Spleen (tissue), 11 donors: Measurements from ENCODE around the gene PARVA. TPM values are rescaled to one million over a fixed set of nuclear protein-coding genes. Genes with fewer than 3 reads are reported as not detected.

Source experiments
- DNase-seq: peaks from one replicate; pipeline ENCODE4 v3.0.0-alpha.2; 2020
- H3K27ac ChIP-seq, 8 donors: fragments of 200-600 bp; sonication (generic) in 7 of 8; 1 replicate in 4 of 8; 2 replicates in 4 of 8; pipeline versions ENCODE4 v1.5.0 to v1.8.0; 2016 to 2021; ENCODE audit warnings: inconsistent platforms in 4 of 8, mild to moderate bottlenecking in 4 of 8, moderate library complexity in 1 of 8
- H3K27me3 ChIP-seq, 7 donors: fragments of 200-600 bp; sonication (generic) in 6 of 7; replicated peaks in 1 of 7; 1 replicate in 4 of 7; 2 replicates in 3 of 7; pipeline versions ENCODE4 v1.5.0 to v1.8.0; 2016 to 2021; ENCODE audit warnings: inconsistent platforms in 3 of 7, mild to moderate bottlenecking in 1 of 7
- H3K36me3 ChIP-seq, 6 donors: fragments of 200-600 bp; sonication (generic) in 5 of 6; 1 replicate in 4 of 6; 2 replicates in 2 of 6; pipeline versions ENCODE4 v1.5.0 to v1.8.0; 2016 to 2021; ENCODE audit warnings: inconsistent platforms in 2 of 6
- H3K4me1 ChIP-seq, 6 donors: fragments of 200-600 bp; sonication (generic) in 5 of 6; 1 replicate in 3 of 6; 2 replicates in 3 of 6; pipeline versions ENCODE4 v1.5.0 to v1.8.0; 2016 to 2021; ENCODE audit warnings: inconsistent platforms in 3 of 6
- H3K4me3 ChIP-seq, 8 donors: fragments of 200-600 bp; sonication (generic) in 7 of 8; 1 replicate in 4 of 8; 2 replicates in 4 of 8; pipeline versions ENCODE4 v1.5.0 to v1.8.0; 2016 to 2021; ENCODE audit warnings: inconsistent platforms in 4 of 8, mild to moderate bottlenecking in 4 of 8, moderate library complexity in 2 of 8
- H3K9me3 ChIP-seq, 8 donors: fragments of 200-600 bp; sonication (generic) in 7 of 8; 1 replicate in 4 of 8; 2 replicates in 4 of 8; pipeline versions ENCODE4 v1.5.0 to v1.8.0; 2016 to 2021; ENCODE audit warnings: inconsistent platforms in 4 of 8
- CTCF ChIP-seq, 11 experiments: fragments of 200-600 bp in 7 of 11; fragments of 450-650 bp in 4 of 11; sonication (generic) in 4 of 11; IDR thresholded peaks in 8 of 11; conservative IDR thresholded peaks in 3 of 11; 1 replicate in 7 of 11; 2 replicates in 4 of 11; pipeline versions ENCODE4 v1.4.0 to v1.8.0; 2016 to 2021; ENCODE audit warnings: antibody characterized with exemption in 11 of 11, inconsistent platforms in 4 of 11, mild to moderate bottlenecking in 1 of 11
- POLR2A ChIP-seq, 3 donors: fragments of 450-650 bp; IDR thresholded peaks; one replicate each; pipeline ENCODE4 v1.5.1; 2017; ENCODE audit warnings: antibody characterized with exemption in 3 of 3, mild to moderate bottlenecking in 1 of 3
- POLR2AphosphoS5 ChIP-seq, 3 donors: sonication (generic); formaldehyde crosslinking; IDR thresholded peaks; one replicate each; pipeline ENCODE4 v1.5.1; 2017; ENCODE audit warnings: antibody characterized with exemption in 3 of 3
- WGBS, 5 donors: extraction: QIAGEN DNeasy Blood & Tissue Kit in 3 of 5; methylation state at CpG; one replicate each; pipeline versions ENCODE4 v1.1.5 to v1.1.7; 2013 to 2018; 5-methylcytosine and 5-hydroxymethylcytosine counted together
- intact Hi-C: fragments of 100-400 bp; cut with DNase I; formaldehyde crosslinking; loops from one replicate; pipeline ENCODE4 v1.15.0; 2023; ENCODE audit warnings: low total_unique reads
- polyA plus RNA-seq, 3 donors: library from polyadenylated mRNA; stranded (reverse); fragments of 200-250 nt; gene quantifications; one replicate each; pipeline ENCODE4 v1.2.1, GENCODE V29; 2013
- total RNA-seq, 7 donors: library from RNA; depleted of rRNA in 3 of 7; stranded (reverse); fragments of >200 nt in 3 of 7; fragmentation: NEBNext Ultra II Directional in 4 of 7; extraction: Animal tissue kit (Norgen Biotek cat#: 25700) in 4 of 7; gene quantifications; one replicate each; pipeline versions ENCODE4 v1.1.0 to v1.2.1, GENCODE V29; 2016 to 2021
- donor health status: healthy with polysubstance abuse.
- donor health status: DM: no; HTN: no; CAD: no; lungs with moderate emphysema.
- donor health status: DM: no; HTN: no; CAD: no.
- donor health status: Bipolar disorder and iron deficiency.
- donor health status: healthy.
- donor health status: DM: no; HTN: no; CAD: no.
- donor health status: DM: yes; HTN: yes; CAD: no.

PARVA gene
- total and polyA plus RNA-seq, 10 donors, result 3.8 to 56.6 (median 23.3) TPM

GRCh38 chr11:12506404-12506921 lies 129.1 kb downstream of the PARVA start:
- intact Hi-C loops, result no loop called here
- no peaks in the 10 kb centered on the region for H3K4me1 ChIP-seq

DNA sequence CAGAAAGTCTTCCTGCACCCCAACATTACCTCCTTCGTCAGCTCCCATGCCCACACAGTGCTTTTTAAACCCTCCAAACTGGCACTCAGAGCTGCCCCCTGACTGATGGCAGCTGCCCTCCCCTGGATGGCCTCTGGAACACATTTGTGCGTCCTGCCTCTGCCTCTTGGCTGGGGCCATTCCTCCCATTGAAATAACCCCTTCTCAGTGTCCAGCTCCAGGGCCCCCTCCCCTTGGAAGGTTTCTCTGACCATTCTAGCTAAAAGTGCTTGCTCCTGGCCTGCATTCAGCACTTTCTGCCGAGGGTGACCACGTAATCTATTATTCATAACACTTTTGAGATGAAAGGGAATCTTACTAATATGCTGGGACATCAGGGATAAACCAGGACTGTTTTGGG lies 130.0 kb downstream of the PARVA start:
- DNase-seq, result no peak
- Histone ChIP-seq H3K4me1 (no peaks in the 10 kb centered on the region), H3K27me3 (no peaks in the 10 kb centered on the region), H3K4me3 (no peak overlapping the region), H3K9me3 (no peaks in the 10 kb centered on the region), H3K27ac (no peak overlapping the region), H3K36me3 (peaks cover 0 to 9% (median 0%) of the 10 kb centered on the region in 6 donors)
- intact Hi-C loops, result no loop called here
- TF ChIP-seq CTCF (IDR thresholded peaks at IDR 0.05 in 8 of 11, conservative IDR thresholded peaks at IDR 0.05 in 3 of 11) (no peak), POLR2AphosphoS5 (IDR thresholded peaks at IDR 0.05) (no peak), POLR2A (IDR thresholded peaks at IDR 0.05) (no peak)
- WGBS, 5 donors, result 76 to 93% (median 82%) methylated on average over 4 of the region's 4 CpGs

More at GRCh38 chr11:12506404-12506921, 129.1 kb downstream of the PARVA start:
- TF ChIP-seq POLR2A (IDR thresholded peaks at IDR 0.05) (no peak), POLR2AphosphoS5 (IDR thresholded peaks at IDR 0.05) (no peak), CTCF (IDR thresholded peaks at IDR 0.05 in 8 of 11, conservative IDR thresholded peaks at IDR 0.05 in 3 of 11) (no peak)
- no peak for DNase-seq
- no peak overlapping the region for H3K4me3 ChIP-seq
- H3K27ac ChIP-seq, result no peak overlapping the region
- H3K36me3 ChIP-seq, result peaks cover 0 to 9% (median 0%) of the 10 kb centered on the region in 6 donors
- no peaks in the 10 kb centered on the region for H3K27me3 ChIP-seq
- no peaks in the 10 kb centered on the region for H3K9me3 ChIP-seq

GRCh38 chr11:12508151-12508751 lies 130.9 kb downstream of the PARVA start:
- intact Hi-C loops, result no loop called here

More at GRCh38 chr11:12508151-12508751, 130.9 kb downstream of the PARVA start:
- 50 to 66% (median 64%) methylated on average over 4 of the region's 4 CpGs for WGBS, 5 donors
- Histone ChIP-seq H3K36me3 (peaks cover 0 to 13% (median 0%) of the 10 kb centered on the region in 6 donors), H3K27ac (peak overlapping the region in 1 of 8 donors; percentile 15), H3K4me3 (no peak overlapping the region), H3K27me3 (no peaks in the 10 kb centered on the region), H3K4me1 (no peaks in the 10 kb centered on the region), H3K9me3 (no peaks in the 10 kb centered on the region)
- DNase-seq, result no peak
- TF ChIP-seq POLR2A (IDR thresholded peaks at IDR 0.05) (no peak), CTCF (IDR thresholded peaks at IDR 0.05 in 8 of 11, conservative IDR thresholded peaks at IDR 0.05 in 3 of 11) (no peak), POLR2AphosphoS5 (IDR thresholded peaks at IDR 0.05) (no peak)
